GM12878 (cell line): ENCODE data around the gene MBD3. TPM values are rescaled to one million over a fixed set of nuclear protein-coding genes. Genes with fewer than 3 reads are reported as not detected.

ENCODE experiments used
- ATF7 ChIP-seq: fragments of 450-650 bp; IDR thresholded peaks from 2 replicates; pipeline ENCODE4 v1.6.1; 2016; ENCODE audit warnings: low read depth, mild to moderate bottlenecking
- BRCA1 ChIP-seq: IDR thresholded peaks from 2 replicates; pipeline ENCODE4 v1.6.1; 2011; ENCODE audit warnings: low read depth, low read length, improper control_type of control experiment
- CBX3 ChIP-seq: fragments of 200-600 bp; sonication (generic); IDR thresholded peaks from 2 replicates; pipeline ENCODE4 v1.6.1; 2016; ENCODE audit warnings: low read depth, borderline replicate concordance
- CBX5 ChIP-seq: sonication (generic); IDR thresholded peaks from 2 replicates; pipeline ENCODE4 v1.6.1; 2016; ENCODE audit warnings: low read depth, moderate library complexity, mild to moderate bottlenecking, inconsistent platforms
- CEBPZ ChIP-seq: fragments of 150-350 bp; IDR thresholded peaks from 2 replicates; pipeline ENCODE4 v1.6.1; 2016; ENCODE audit warnings: low read depth, low read length
- FOS ChIP-seq: IDR thresholded peaks from 3 replicates; pipeline ENCODE4 v1.6.1; 2011; ENCODE audit warnings: borderline replicate concordance; ENCODE audit not compliant: insufficient read length; ENCODE audit errors: extremely low read depth
- IKZF2 ChIP-seq, 2 experiments: fragments of 450-650 bp; IDR thresholded peaks; 2 replicates each; pipeline ENCODE4 v1.6.1; 2017; ENCODE audit warnings: mild to moderate bottlenecking in 2 of 2, moderate library complexity in 2 of 2
- IRF3 ChIP-seq: fragments of 450-650 bp; IDR thresholded peaks from 2 replicates; pipeline ENCODE4 v1.6.1; 2014; ENCODE audit warnings: mild to moderate bottlenecking
- IRF4 ChIP-seq: IDR thresholded peaks from 2 replicates; pipeline ENCODE4 v1.6.1; 2011; ENCODE audit warnings: low read depth, low read length
- IRF5 ChIP-seq: fragments of 450-650 bp; IDR thresholded peaks from 2 replicates; pipeline ENCODE4 v1.6.1; 2017; ENCODE audit warnings: borderline replicate concordance
- KLF5 ChIP-seq: fragments of 450-650 bp; IDR thresholded peaks from 2 replicates; pipeline ENCODE4 v1.6.1; 2014; ENCODE audit warnings: mild to moderate bottlenecking; ENCODE audit not compliant: partially characterized antibody
- MXI1 ChIP-seq: fragments of 150-350 bp; IDR thresholded peaks from 2 replicates; pipeline ENCODE4 v1.6.1; 2011; ENCODE audit warnings: low read depth, mild to moderate bottlenecking, inconsistent platforms, low read length, improper control_type of control experiment
- NR2C1 ChIP-seq: fragments of 450-650 bp; IDR thresholded peaks from 2 replicates; pipeline ENCODE4 v1.6.1; 2017; ENCODE audit warnings: antibody characterized with exemption, mild to moderate bottlenecking, moderate library complexity
- PML ChIP-seq: IDR thresholded peaks from 2 replicates; pipeline ENCODE4 v1.6.1; 2012; ENCODE audit warnings: low read length, inconsistent platforms
- RCOR1 ChIP-seq: conservative IDR thresholded peaks from 2 replicates; pipeline ENCODE4 v1.6.1; 2012; ENCODE audit warnings: low read depth, low read length, improper control_type of control experiment
- SIN3A ChIP-seq: IDR thresholded peaks from 2 replicates; pipeline ENCODE4 v1.6.1; 2012; ENCODE audit warnings: low read depth, low read length, improper control_type of control experiment
- SMAD5 ChIP-seq: IDR thresholded peaks from 2 replicates; pipeline ENCODE4 v1.6.1; 2016; ENCODE audit warnings: antibody characterized with exemption, low read depth
- SUZ12 ChIP-seq: fragments of 200-600 bp; sonication (generic); IDR thresholded peaks from one replicate; pipeline ENCODE4 v1.6.1; 2018; ENCODE audit warnings: antibody characterized with exemption, mild to moderate bottlenecking; ENCODE audit not compliant: unreplicated experiment
- TBL1XR1 ChIP-seq: IDR thresholded peaks from 2 replicates; pipeline ENCODE4 v1.6.1; 2012; ENCODE audit warnings: low read depth, low read length, improper control_type of control experiment
- TCF7 ChIP-seq: IDR thresholded peaks from 2 replicates; pipeline ENCODE4 v1.6.1; 2014; ENCODE audit warnings: antibody characterized with exemption, borderline replicate concordance
- USF2 ChIP-seq: IDR thresholded peaks from 2 replicates; pipeline ENCODE4 v1.6.1; 2011; ENCODE audit warnings: low read depth, low read length, improper control_type of control experiment, borderline replicate concordance
- ZNF217 ChIP-seq: fragments of 450-650 bp; IDR thresholded peaks from 2 replicates; pipeline ENCODE4 v1.6.1; 2017; ENCODE audit warnings: antibody characterized with exemption, mild to moderate bottlenecking
- polyA plus RNA-seq, 11 experiments: library from polyadenylated mRNA; depleted of rRNA in 4 of 11; unstranded in 6 of 11; stranded (reverse) in 5 of 11; fragments of >200 nt; fragmentation: Nextera tagmentation in 4 of 11; fragmentation: Illumina TruSeq in 1 of 11; extraction: Ambion mirVana in 4 of 11; extraction: Trizol in 1 of 11; gene quantifications; 1 replicate in 1 of 11; 2 replicates in 10 of 11; pipeline versions ENCODE4 v1.2.1 to v1.2.3, GENCODE V29; 2011 to 2016; ENCODE audit warnings: inconsistent platforms in 2 of 11, missing spikeins in 2 of 11, low read depth in 1 of 11
- total RNA-seq, 4 experiments: library from RNA; depleted of rRNA in 3 of 4; stranded (reverse); fragments of >200 nt in 3 of 4; fragmentation: Illumina TruSeq in 1 of 4; extraction: Trizol in 1 of 4; gene quantifications; 2 replicates each; pipeline versions ENCODE4 v1.2.1 to v1.2.3, GENCODE V29; 2013 to 2021

The MBD3 gene
- total and polyA plus RNA-seq, 10 of the 15 experiments (the other 5 are each of a cell fraction or from before 2014, with no cell fraction given): 0.13 to 107 (median 21.9) TPM

DNA sequence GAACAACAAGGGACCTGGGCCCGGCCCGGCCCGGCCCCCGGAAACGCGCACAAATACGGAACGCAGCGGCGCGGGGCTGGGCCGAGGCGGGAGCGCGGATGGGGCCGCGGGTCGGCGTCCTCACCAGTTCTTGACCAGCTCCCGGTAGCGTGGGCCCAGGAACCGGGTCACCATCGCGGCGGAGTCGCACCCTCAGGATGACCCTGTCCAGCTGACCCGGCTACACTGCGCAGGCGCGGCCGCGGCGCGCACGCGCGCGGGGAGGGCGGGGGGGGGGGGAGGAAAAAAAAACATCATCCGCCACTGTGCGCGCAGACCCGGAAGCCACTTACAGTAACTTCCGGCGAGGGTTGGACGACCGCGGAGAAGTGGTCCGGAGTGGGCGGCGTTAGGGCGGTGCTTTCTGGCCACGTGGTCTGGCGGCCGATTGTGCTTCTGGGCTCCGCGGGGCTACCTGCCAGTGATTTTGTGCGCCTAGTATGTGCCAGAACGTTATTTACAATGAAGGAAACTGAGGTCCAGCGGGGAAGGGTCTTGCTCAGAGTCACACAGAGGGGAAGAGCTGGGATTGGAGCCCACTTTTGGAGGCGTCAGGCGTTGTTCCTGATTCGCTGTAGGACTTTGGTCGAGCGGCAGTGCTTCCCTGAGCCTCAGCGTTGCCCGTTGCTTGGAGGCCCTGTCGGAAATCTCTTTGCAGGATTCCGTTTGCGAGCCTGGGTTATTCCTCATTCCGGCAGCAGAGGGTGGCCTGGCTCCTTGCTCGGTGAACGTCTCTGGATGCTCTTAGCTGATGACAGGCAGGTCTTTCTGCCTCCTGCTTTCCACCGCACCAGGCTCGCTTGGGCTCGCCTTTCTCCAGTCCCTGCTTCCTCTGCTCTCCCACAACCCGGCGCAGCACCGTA, 12.8 kb upstream of the MBD3 start, which contains the start of gene UQCR11 (continued):
- TF ChIP-seq SUZ12 (no peak), CBX5 (no peak), FOS (no peak), CBX3 (no peak), BRCA1 (no peak), PML (no peak), USF2 (peak; percentile 82), RCOR1 (0 out of 2 replicates have a peak, but pooled peaks have one; percentile 67), TBL1XR1 (no peak), SMAD5 (peak; percentile 17; the same call in 1 of the 2 replicates), KLF5 (no peak), MXI1 (peak; percentile 68), IRF5 (no peak), ZNF217 (no peak), IRF4 (no peak), CEBPZ (no peak), SIN3A (peak; percentile 77), IKZF2 (IDR thresholded peaks at IDR 0.05) (peak; percentile 37 to 45; a peak in 2 of 4 replicates), TCF7 (no peak), NR2C1 (peak; percentile 67), IRF3 (no peak), ATF7 (no peak)
